K562 (cell line): ENCODE measurements around the gene ARID3A. TPM values are rescaled to one million over a fixed set of nuclear protein-coding genes. Genes with fewer than 3 reads are reported as not detected.
A peak's percentile ranks its signal among the peaks of the same experiment; 100 is the strongest.

Source experiments
- BDP1 ChIP-seq: IDR thresholded peaks from 3 replicates; pipeline ENCODE4 v1.6.1; 2011; ENCODE audit not compliant: insufficient read length, insufficient read depth
- CAMTA2 ChIP-seq: fragments of 250-450 bp; sonication (Bioruptor Pico); conservative IDR thresholded peaks from 2 replicates; pipeline ENCODE4 v1.5.1; 2022
- CBX3 ChIP-seq, 2 experiments: IDR thresholded peaks; 1 replicate in 1 of 2; 2 replicates in 1 of 2; pipeline ENCODE4 v1.6.1; 2012; ENCODE audit warnings: inconsistent platforms in 2 of 2, low read length in 2 of 2, borderline replicate concordance in 1 of 2, control low read depth in 1 of 2
- CHCHD3 ChIP-seq: fragments of 250-450 bp; sonication (Bioruptor Pico); IDR thresholded peaks from 2 replicates; pipeline ENCODE4 v2.1.2; 2022; ENCODE audit warnings: mild to moderate bottlenecking
- EWSR1 ChIP-seq: fragments of 450-650 bp; IDR thresholded peaks from 2 replicates; pipeline ENCODE4 v1.6.1; 2018; ENCODE audit warnings: borderline replicate concordance, mild to moderate bottlenecking, low read depth, moderate library complexity; ENCODE audit not compliant: partially characterized antibody
- FOXO4 ChIP-seq: fragments of 450-650 bp; formaldehyde crosslinking; IDR thresholded peaks from 2 replicates; pipeline ENCODE4 v1.4.0; 2020; ENCODE audit warnings: mild to moderate bottlenecking, moderate library complexity
- KLF16 ChIP-seq: IDR thresholded peaks from 2 replicates; pipeline ENCODE4 v1.6.1; 2016; ENCODE audit warnings: antibody characterized with exemption
- L3MBTL2 ChIP-seq: fragments of 450-650 bp; IDR thresholded peaks from 2 replicates; pipeline ENCODE4 v1.6.1; 2016; ENCODE audit warnings: mild to moderate bottlenecking, moderate library complexity
- MAX ChIP-seq: sonication (generic); formaldehyde crosslinking; IDR thresholded peaks from 2 replicates; pipeline ENCODE4 v1.9.0; 2022; ENCODE audit warnings: mild to moderate bottlenecking, missing genetic modification reagents
- NR2C2 ChIP-seq, 2 experiments: fragments of 200-800 bp in 1 of 2; sonication (Bioruptor generic) in 1 of 2; sonication (generic) in 1 of 2; formaldehyde crosslinking in 1 of 2; IDR thresholded peaks; 2 replicates each; pipeline versions ENCODE4 v1.6.1 to v1.8.0; 2016 to 2022; ENCODE audit warnings: mild to moderate bottlenecking in 1 of 2, missing compliant biosample characterization in 1 of 2, missing genetic modification characterization in 1 of 2, missing genetic modification reagents in 1 of 2
- OTX1 ChIP-seq: fragments of 450-650 bp; formaldehyde crosslinking; IDR thresholded peaks from 2 replicates; pipeline ENCODE4 v1.4.0; 2022; ENCODE audit warnings: mild to moderate bottlenecking
- PCBP1 ChIP-seq: fragments of 200-400 bp; formaldehyde crosslinking; IDR thresholded peaks from 2 replicates; pipeline ENCODE4 v1.6.1; 2018; ENCODE audit warnings: mild to moderate bottlenecking, low read depth, low read length; ENCODE audit not compliant: poor library complexity, severe bottlenecking
- PHF8 ChIP-seq: fragments of 200-600 bp; sonication (generic); IDR thresholded peaks from 2 replicates; pipeline ENCODE4 v1.6.1; 2012; ENCODE audit warnings: mixed run types, mild to moderate bottlenecking, inconsistent platforms, low read length, moderate library complexity, borderline replicate concordance
- RBFOX2 ChIP-seq: fragments of 200-400 bp; formaldehyde crosslinking; IDR thresholded peaks from 2 replicates; pipeline ENCODE4 v1.6.1; 2017; ENCODE audit warnings: low read depth, mild to moderate bottlenecking, low read length, moderate library complexity
- SMARCA5 ChIP-seq: fragments of 450-650 bp; IDR thresholded peaks from 2 replicates; pipeline ENCODE4 v1.6.1; 2016
- SMARCC2 ChIP-seq: fragments of 450-650 bp; IDR thresholded peaks from 2 replicates; pipeline ENCODE4 v1.6.1; 2017; ENCODE audit warnings: antibody characterized with exemption, moderate library complexity, mild to moderate bottlenecking, low read depth
- TCF7L2 ChIP-seq: fragments of 150-350 bp; IDR thresholded peaks from 2 replicates; pipeline ENCODE4 v1.6.1; 2016; ENCODE audit warnings: low read depth, mild to moderate bottlenecking, low read length, moderate library complexity
- U2AF2 ChIP-seq: fragments of 200-400 bp; formaldehyde crosslinking; optimal IDR thresholded peaks from 2 replicates; pipeline ENCODE3; 2017; ENCODE audit warnings: low read depth, mild to moderate bottlenecking, low read length
- UBTF ChIP-seq, 2 experiments: IDR thresholded peaks; 2 replicates each; pipeline ENCODE4 v1.6.1; 2012; ENCODE audit warnings: improper control_type of control experiment in 2 of 2, low read depth in 2 of 2, low read length in 2 of 2, borderline replicate concordance in 1 of 2
- ZEB2 ChIP-seq: fragments of 450-650 bp; IDR thresholded peaks from 2 replicates; pipeline ENCODE4 v1.6.1; 2016
- polyA plus RNA-seq, 8 experiments: library from polyadenylated mRNA; depleted of rRNA in 4 of 8; stranded (reverse) in 5 of 8; unstranded in 3 of 8; fragments of >200 nt; fragmentation: Nextera tagmentation in 2 of 8; fragmentation: Illumina TruSeq in 1 of 8; extraction: Ambion mirVana in 2 of 8; extraction: Trizol in 1 of 8; gene quantifications; 2 replicates each; pipeline versions ENCODE4 v1.2.1 to v1.2.3, GENCODE V29; 2011 to 2014; ENCODE audit warnings: inconsistent platforms in 1 of 8, missing spikeins in 1 of 8
- total RNA-seq, 7 experiments: library from RNA; depleted of rRNA in 6 of 7; stranded (reverse); fragments of >200 nt in 6 of 7; fragmentation: Illumina TruSeq in 2 of 7; extraction: Trizol in 2 of 7; gene quantifications; 2 replicates each; pipeline versions ENCODE4 v1.2.1 to v1.2.3, GENCODE V29; 2011 to 2021; ENCODE audit warnings: low replicate concordance in 1 of 7

Gene ARID3A
- total and polyA plus RNA-seq, 9 of the 15 experiments (the other 6 are each of a cell fraction or from before 2014, with no cell fraction given), result 1.4 to 118 (median 31.2) TPM

- TF ChIP-seq NR2C2 (CRISPR knock-in tag; IDR thresholded peaks at IDR 0.05) (0 out of 2 replicates have a peak, but pooled peaks have one; percentile 39), NR2C2 (tag; IDR thresholded peaks at IDR 0.05) (no peak), MAX (CRISPR knock-in tag) (0 out of 2 replicates have a peak, but pooled peaks have one; percentile 13), CBX3 (IDR thresholded peaks at IDR 0.05; ENCODE audit: borderline replicate concordance in 1 of 2, low read length in 2 of 2) (no peak), CAMTA2 (no peak), RBFOX2 (peak; percentile 45; the same call in 1 of the 2 replicates), FOXO4 (CRISPR knock-in tag) (no peak), KLF16 (peak; percentile 58), ZEB2 (peak; percentile 77; the same call in 1 of the 2 replicates), SMARCC2 (peak; percentile 62; the same call in 1 of the 2 replicates), EWSR1 (no peak), CHCHD3 (no peak), U2AF2 (no peak), L3MBTL2 (peak; percentile 81), PCBP1 (no peak), BDP1 (no peak), TCF7L2 (no peak), OTX1 (CRISPR knock-in tag) (no peak), UBTF (IDR thresholded peaks at IDR 0.05; ENCODE audit: borderline replicate concordance in 1 of 2, low read depth in 2 of 2, low read length in 2 of 2) (peak in 1 of 2 experiments; percentile 84; a peak in 2 of 4 replicates), PHF8 (no peak), SMARCA5 (peak; percentile 53; the same call in 1 of the 2 replicates)
These were observed 33.4 kb downstream of the ARID3A start (continued) for GRCh38 chr19:958967-959855.
